ENCODE results near the gene NONO. TPM values are rescaled to one million over a fixed set of nuclear protein-coding genes. Genes with fewer than 3 reads are reported as not detected.
A peak's percentile ranks its signal among the peaks of the same experiment; 100 is the strongest.
"Not testable (repeated sequence)": the region's sequence is repeated elsewhere in the genome, so short reads cannot be mapped to it uniquely, and the experiment has no call there.

NONO gene
- total RNA-seq, 2 experiments from 2014 or later = 430 to 514 TPM

DNA sequence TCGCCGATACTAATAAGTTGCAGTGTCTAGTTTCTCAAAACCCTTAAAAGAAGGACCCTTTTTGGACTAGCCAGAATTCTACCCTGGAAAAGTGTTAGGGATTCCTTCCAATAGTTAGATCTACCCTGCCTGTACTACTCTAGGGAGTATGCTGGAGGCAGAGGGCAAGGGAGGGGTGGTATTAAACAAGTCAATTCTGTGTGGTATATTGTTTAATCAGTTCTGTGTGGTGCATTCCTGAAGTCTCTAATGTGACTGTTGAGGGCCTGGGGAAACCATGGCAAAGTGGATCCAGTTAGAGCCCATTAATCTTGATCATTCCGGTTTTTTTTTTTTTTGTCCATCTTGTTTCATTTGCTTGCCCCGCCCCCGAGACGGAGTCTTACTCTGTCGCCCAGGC is 16.6 kb downstream of the NONO start:
- H3K27me3 Mint-ChIP-seq; CTCF ChIA-PET; DNase-seq; H3K4me3 Mint-ChIP-seq; H3K9me3 Mint-ChIP-seq (ENCODE audit: low read depth); H3K27ac Mint-ChIP-seq; ATAC-seq: not testable (repeated sequence)
- peaks cover 22% of the 10 kb centered on the region for H3K4me1 Mint-ChIP-seq
- peaks cover 57% of the 10 kb centered on the region for H3K36me3 Mint-ChIP-seq

DNA sequence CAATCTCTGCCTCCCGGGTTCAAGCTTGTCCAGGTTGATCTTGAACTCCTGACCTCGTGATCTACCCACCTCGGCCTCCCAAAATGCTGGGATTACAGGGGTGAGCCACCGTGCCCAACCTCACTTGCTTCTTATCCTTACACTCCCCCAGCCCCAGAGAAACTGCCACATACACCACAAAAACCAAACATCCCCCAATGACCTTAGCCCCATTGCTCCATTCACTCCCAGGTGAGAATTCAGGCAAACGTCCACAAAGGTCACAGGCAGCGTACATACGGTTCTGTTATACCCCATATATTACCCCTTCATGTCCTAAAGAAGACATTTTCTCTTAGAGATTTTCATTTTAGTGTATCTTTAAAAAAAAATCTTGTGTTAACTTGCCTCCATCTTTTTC is 17.1 kb downstream of the NONO start:
- CTCF ChIA-PET; H3K4me3 Mint-ChIP-seq; H3K27me3 Mint-ChIP-seq; ATAC-seq; DNase-seq; H3K9me3 Mint-ChIP-seq (ENCODE audit: low read depth): not testable (repeated sequence)
- H3K36me3 Mint-ChIP-seq = peaks cover 62% of the 10 kb centered on the region
- H3K4me1 Mint-ChIP-seq = peaks cover 22% of the 10 kb centered on the region
- H3K27ac Mint-ChIP-seq = peak overlapping the region; percentile 15

DNA sequence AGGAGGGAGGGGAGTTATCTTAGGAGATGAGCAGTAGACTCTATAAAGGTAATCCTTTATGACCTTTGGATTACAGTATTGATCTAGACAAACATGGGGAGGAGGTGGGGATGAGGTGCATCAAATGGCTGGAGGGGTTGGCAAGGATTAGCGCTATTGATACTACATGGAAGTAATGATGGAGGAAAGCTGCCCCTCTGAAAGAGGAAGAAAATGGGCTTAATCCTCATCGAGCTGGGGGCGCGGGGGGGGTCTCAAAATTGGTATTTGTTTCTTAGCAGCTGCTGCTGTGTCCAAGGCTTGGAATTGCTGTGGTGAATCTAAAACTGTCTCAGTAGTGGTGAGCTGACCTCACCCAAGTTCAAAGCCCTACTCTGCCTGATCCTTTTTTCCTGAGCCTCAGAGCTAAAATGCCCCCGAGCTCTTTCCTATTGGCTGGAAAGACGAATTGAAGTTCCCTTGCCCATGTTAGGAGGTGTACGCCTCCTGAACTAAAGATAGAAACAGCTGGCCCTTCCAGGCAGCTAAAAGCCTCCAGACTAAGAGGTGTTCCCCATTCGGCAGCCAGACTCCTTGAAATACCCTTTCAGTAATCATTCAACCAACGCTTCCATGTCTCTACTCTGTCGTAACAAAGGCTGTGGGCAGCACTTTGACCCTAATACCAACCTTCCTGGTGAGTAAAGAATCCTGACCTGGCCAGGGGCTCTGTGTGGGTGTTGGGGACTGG is 17.9 kb downstream of the NONO start, which contains the start of gene ITGB1BP2:
ITGB1BP2 (plus strand) TSS at position 556 of the 730 bp plus-strand sequence; CDS start at position 613, 57 bp downstream.
- H3K4me3 Mint-ChIP-seq = no peak within 1 kb of the TSS
- peaks cover 58% of the 10 kb centered on the region for H3K36me3 Mint-ChIP-seq
- ATAC-seq = no peak
- H3K27ac Mint-ChIP-seq = peak within 1 kb of the TSS; percentile 58
- no peaks in the 10 kb centered on the region for H3K9me3 Mint-ChIP-seq (ENCODE audit: low read depth)
- H3K27me3 Mint-ChIP-seq = no peaks in the 10 kb centered on the region
- peaks cover 22% of the 10 kb centered on the region for H3K4me1 Mint-ChIP-seq
- CTCF ChIA-PET = interaction anchor here (0.6 to 1.0 kb wide), 2 partner anchors 257 to 301 kb away, joined by 3 read pairs; no protein-coding TSS in a partner anchor
- no peak for DNase-seq

DNA sequence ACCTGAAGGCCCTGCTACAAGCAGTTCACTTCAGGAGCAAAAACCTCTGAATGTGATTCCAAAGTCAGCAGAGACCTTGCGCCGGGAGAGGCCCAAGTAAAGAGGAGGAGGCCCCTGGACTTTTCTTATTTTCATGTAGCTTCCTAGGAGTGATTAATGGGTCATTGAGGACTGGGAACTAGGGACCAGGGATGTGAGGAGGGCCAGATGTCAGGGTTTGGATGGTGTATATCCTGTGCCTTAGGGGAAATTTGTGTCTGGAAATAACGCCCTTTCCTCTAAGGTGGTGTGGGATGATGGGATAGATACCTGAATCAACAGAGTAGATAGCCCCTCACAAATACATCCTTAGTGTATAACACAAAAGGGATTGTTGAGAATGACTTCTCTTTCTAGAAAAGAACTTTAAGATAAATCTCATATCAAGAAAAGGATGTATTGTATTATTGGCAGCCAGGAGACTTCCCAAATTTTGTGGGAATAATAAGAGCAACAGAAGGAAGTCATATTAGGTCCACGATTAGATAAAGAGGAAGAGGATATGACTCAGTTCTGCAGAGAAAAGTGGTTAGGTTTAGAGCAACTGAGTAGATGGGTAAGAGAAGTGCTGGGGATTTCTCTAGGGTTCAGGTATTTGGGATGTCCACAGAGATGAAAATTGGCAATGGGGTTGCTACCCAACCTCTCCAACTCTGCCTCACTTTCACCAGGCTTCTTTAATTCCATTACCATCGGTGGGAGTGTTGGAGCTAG is 19.2 kb downstream of the NONO start:
- CTCF ChIA-PET = interaction anchor here (1.0 to 1.2 kb wide), 2 partner anchors 9 to 303 kb away, joined by 3 read pairs; no protein-coding TSS in a partner anchor
- DNase-seq = no peak
- H3K9me3 Mint-ChIP-seq (ENCODE audit: low read depth) = no peaks in the 10 kb centered on the region
- peak overlapping the region; percentile 51 for H3K27ac Mint-ChIP-seq
- ATAC-seq = peak; percentile 65
- H3K36me3 Mint-ChIP-seq = peaks cover 46% of the 10 kb centered on the region
- no peaks in the 10 kb centered on the region for H3K27me3 Mint-ChIP-seq
- peaks cover 22% of the 10 kb centered on the region for H3K4me1 Mint-ChIP-seq
- no peak overlapping the region for H3K4me3 Mint-ChIP-seq

DNA sequence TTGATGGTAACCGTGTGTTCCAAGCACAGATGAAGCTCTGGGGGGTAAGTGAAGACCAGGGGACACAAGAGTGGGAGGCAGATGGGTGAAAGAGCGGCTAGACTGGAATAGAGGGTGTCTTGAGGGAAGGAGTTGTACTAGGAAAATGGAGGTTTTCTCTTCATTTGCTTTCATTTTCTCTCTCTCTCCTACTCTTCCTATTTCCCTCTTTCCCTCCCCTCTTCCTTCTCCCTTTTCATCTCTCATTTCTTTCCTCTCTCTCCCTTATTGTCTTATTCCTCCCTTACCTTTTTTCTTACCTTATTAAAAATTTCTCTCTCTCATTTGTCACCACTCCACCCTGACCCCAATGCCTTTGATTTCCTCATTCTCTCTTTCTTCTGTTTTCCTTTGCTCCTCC is 21.1 kb downstream of the NONO start:
- DNase-seq (no peak), ATAC-seq (no peak)
- Mint-ChIP-seq H3K9me3 (ENCODE audit: low read depth) (no peaks in the 10 kb centered on the region), H3K4me3 (no peak overlapping the region), H3K4me1 (peaks cover 22% of the 10 kb centered on the region), H3K27me3 (no peaks in the 10 kb centered on the region), H3K36me3 (peaks cover 37% of the 10 kb centered on the region), H3K27ac (peak overlapping the region; percentile 42)
- CTCF ChIA-PET = no interaction called here

DNA sequence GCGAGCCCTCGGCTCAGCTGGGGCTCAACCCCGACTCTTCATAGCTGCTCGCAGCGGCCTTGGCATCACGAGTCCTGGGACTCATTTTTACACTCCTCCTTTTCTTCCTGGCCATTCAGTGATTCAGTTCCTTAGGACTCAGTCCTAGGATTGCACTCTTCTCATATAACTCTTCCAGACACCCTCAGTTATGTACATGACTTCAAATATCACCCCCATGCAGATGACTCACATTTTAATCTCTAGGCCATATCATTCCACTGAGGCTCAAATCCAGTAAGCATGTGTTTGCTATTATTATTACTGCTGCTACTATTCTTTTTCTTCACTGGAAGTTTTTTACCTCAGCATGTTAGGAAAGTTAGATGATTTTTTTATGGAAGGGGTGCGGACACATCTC is 32.5 kb downstream of the NONO start:
- no peak for ATAC-seq
- no peaks in the 10 kb centered on the region for H3K9me3 Mint-ChIP-seq (ENCODE audit: low read depth)
- H3K36me3 Mint-ChIP-seq = peaks cover 13% of the 10 kb centered on the region
- H3K4me3 Mint-ChIP-seq = no peak overlapping the region
- CTCF ChIA-PET = no interaction called here
- no peaks in the 10 kb centered on the region for H3K27me3 Mint-ChIP-seq
- no peaks in the 10 kb centered on the region for H3K4me1 Mint-ChIP-seq
- DNase-seq = no peak
- H3K27ac Mint-ChIP-seq = no peak overlapping the region

DNA sequence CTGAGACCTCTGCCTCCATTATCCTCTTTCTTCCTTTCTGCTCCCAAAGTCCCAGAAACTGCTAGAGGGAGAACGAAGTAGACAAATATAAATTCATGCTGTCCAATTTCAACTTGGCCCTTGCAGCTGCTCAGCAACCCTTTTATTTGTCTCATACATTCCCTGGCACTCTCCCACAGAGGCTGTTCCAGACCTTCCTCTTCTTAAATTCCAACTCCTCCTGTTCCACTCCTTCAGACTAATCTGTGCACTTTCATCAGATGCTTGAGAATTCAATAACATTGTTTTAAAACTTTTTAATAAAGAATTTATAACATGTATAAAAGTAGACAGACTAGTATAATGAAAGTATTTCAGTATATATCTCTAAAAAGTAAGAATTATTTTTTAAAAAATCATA is 33.5 kb downstream of the NONO start:
- H3K4me1 Mint-ChIP-seq; DNase-seq; H3K9me3 Mint-ChIP-seq (ENCODE audit: low read depth); H3K27me3 Mint-ChIP-seq; H3K4me3 Mint-ChIP-seq; H3K27ac Mint-ChIP-seq; ATAC-seq; CTCF ChIA-PET: not testable (repeated sequence)
- H3K36me3 Mint-ChIP-seq = peaks cover 11% of the 10 kb centered on the region

DNA sequence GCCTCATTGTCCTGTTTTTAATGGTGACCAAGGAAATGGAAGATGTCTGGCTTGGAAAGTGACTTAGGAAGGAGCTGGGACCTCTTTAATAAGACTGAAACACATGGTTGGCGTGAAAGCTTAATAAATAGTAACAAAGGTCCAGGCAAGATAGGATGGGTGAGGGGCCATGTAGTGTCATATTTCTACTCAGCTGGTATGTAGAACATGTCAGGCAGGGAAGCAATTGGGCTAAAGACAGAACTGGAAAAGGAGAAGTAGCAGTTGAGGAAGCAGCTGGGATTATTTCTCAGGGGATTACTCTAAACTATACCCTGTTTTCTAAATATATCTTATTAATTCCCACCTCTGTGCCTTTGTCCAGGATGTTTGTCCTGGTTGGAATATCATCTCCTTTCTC is 36.7 kb downstream of the NONO start:
- H3K27ac Mint-ChIP-seq = no peak overlapping the region
- no peak overlapping the region for H3K4me3 Mint-ChIP-seq
- peaks cover 20% of the 10 kb centered on the region for H3K36me3 Mint-ChIP-seq
- no peaks in the 10 kb centered on the region for H3K4me1 Mint-ChIP-seq
- DNase-seq (no peak), ATAC-seq (no peak)
- CTCF ChIA-PET = no interaction called here
- no peaks in the 10 kb centered on the region for H3K9me3 Mint-ChIP-seq (ENCODE audit: low read depth)
- no peaks in the 10 kb centered on the region for H3K27me3 Mint-ChIP-seq

DNA sequence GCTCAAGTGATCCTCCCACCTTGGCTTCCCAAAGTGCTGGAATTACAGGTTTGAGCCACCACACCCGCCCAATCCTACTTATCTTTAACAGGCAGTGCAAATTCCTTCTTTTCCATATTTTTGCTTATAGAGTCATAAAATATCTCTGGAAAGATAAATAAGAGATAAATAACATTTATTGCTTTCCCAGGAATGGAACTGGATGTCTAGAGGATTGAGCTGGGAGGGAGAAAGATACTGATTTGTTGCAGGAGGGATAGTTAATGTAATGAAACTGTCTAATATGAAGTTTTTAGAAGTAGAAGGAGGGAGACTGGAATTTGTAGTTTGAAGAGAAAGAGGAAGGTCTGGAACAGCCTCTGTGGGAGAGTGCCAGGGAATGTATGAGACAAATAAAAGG is 38.3 kb downstream of the NONO start:
- CTCF ChIA-PET = no interaction called here
- H3K4me1 Mint-ChIP-seq = no peaks in the 10 kb centered on the region
- H3K36me3 Mint-ChIP-seq = peaks cover 21% of the 10 kb centered on the region

DNA sequence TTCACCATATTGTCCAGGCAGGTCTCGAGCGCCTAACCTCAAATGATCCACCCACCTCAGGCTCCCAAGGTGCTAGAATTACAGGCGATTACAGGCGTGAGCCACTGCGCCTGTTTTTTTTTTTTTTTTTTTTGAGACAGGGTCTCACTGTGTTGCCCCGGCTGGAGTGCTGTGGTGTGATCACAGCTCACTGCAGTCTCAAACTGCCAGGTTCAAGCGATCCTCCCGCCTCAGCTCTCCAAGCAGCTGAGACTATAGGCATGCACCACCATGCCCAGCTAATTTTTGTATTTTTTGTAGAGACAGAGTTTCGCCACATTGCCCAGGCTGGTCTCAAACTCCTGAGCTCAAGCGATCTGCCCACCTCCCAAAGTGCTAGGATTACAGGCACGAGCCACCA is 41.0 kb downstream of the NONO start:
- H3K4me3 Mint-ChIP-seq; H3K27ac Mint-ChIP-seq; ATAC-seq; H3K27me3 Mint-ChIP-seq; DNase-seq; H3K4me1 Mint-ChIP-seq; CTCF ChIA-PET; H3K9me3 Mint-ChIP-seq (ENCODE audit: low read depth): not testable (repeated sequence)
- H3K36me3 Mint-ChIP-seq = peaks cover 26% of the 10 kb centered on the region

More for the DNA sequence above, 38.3 kb downstream of the NONO start:
- no peaks in the 10 kb centered on the region for H3K9me3 Mint-ChIP-seq (ENCODE audit: low read depth)
- no peak overlapping the region for H3K4me3 Mint-ChIP-seq
- H3K27ac Mint-ChIP-seq = no peak overlapping the region
- ATAC-seq (no peak), DNase-seq (no peak)
- H3K27me3 Mint-ChIP-seq = no peaks in the 10 kb centered on the region

DNA sequence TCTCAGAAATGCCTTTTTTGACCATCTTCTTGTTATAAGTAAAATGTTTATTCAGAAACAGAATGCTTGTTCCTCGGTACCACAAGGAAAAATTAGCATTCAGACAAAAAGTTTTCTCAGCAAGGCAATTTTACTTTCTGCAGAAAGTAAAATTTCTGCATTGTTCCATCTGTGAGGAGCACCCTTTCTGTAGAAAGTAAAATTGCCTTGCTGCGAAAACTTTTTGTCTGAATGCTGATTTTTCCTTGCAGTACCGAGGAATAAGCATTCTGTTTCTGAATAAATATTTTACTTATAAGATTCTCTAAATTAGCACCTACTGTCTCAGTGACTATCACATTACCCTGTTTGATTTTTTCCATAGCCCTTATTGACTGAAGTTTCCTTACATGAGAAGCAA is 43.0 kb downstream of the NONO start:
- peaks cover 24% of the 10 kb centered on the region for H3K36me3 Mint-ChIP-seq
- no peaks in the 10 kb centered on the region for H3K27me3 Mint-ChIP-seq
- no peak overlapping the region for H3K27ac Mint-ChIP-seq
- H3K9me3 Mint-ChIP-seq (ENCODE audit: low read depth) = no peaks in the 10 kb centered on the region
- CTCF ChIA-PET = no interaction called here
- DNase-seq = no peak
- H3K4me3 Mint-ChIP-seq = no peak overlapping the region
- H3K4me1 Mint-ChIP-seq = no peaks in the 10 kb centered on the region
- no peak for ATAC-seq

DNA sequence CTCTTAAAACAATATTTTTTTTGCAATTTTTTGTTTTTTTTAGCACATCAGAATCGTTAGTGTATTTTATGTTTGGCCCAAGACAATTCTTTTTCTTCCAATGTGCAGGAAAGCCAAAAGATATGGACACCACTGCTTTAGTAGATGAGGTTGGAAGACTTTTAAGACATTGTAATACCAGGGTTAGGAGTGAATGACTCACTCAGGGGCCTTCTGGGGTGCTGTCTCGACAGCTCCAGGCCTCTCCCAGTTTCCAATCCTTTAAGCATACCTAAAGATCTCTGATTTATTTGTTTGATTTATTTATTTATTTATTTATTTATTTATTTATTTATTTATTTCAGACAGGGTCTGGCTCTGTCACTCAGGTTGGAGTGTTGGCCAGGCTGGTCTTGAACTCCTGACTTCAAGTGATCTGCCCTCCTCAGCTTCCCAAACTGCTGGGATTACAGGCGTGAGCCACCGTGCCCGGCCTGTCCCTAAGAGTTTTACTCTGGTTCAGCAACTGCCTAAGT is 65.8 kb downstream of the NONO start:
- H3K4me3 Mint-ChIP-seq; CTCF ChIA-PET; H3K27me3 Mint-ChIP-seq; H3K36me3 Mint-ChIP-seq; ATAC-seq; DNase-seq; H3K9me3 Mint-ChIP-seq (ENCODE audit: low read depth); H3K4me1 Mint-ChIP-seq; H3K27ac Mint-ChIP-seq: not testable (repeated sequence)

DNA sequence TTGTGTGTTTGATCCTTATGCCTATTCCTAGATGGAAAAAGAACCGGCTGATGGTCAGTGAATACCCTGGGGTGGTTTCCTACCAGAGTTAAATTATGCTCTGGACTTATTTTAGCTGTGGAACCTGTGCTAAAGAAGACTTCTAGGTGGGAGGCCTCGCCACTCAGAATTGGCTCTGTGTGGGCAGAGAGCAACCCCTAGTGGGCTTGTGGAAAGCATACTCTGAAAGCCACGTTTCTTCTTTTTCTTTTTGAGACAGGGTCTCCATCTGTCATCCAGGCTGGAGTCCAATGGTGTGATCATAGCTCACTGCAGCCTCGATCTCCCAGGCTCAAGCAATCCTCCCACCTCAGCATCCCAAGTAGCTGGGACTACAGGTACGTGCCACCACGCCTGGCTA is 66.4 kb downstream of the NONO start:
- H3K9me3 Mint-ChIP-seq (ENCODE audit: low read depth); H3K27ac Mint-ChIP-seq; ATAC-seq; H3K36me3 Mint-ChIP-seq; H3K4me1 Mint-ChIP-seq; H3K27me3 Mint-ChIP-seq; H3K4me3 Mint-ChIP-seq; DNase-seq; CTCF ChIA-PET: not testable (repeated sequence)
